AG10803 (cell line): Measurements from ENCODE around the gene SEC14L3.

Source experiments
- DNase-seq: peaks from one replicate; pipeline ENCODE4 v3.0.0; 2010; ENCODE audit warnings: low read depth
- H3K4me3 ChIP-seq: 2 replicates; pipeline ENCODE4 v1.5.1; 2011; ENCODE audit warnings: mild to moderate bottlenecking, low read length, control low read depth
- CTCF ChIP-seq: conservative IDR thresholded peaks from 2 replicates; pipeline ENCODE4 v1.5.1; 2011; ENCODE audit warnings: mild to moderate bottlenecking, low read length, control low read depth, inconsistent platforms

Gene SEC14L3

GRCh38 chr22:30471616-30472318 is at the start of gene SEC14L3:
Gene SEC14L3 (minus strand): TSS chr22:30472017. CDS start chr22:30471958, 59 bp downstream.
- no peak within 1 kb of the TSS for H3K4me3 ChIP-seq
- no peak for DNase-seq
- TF ChIP-seq CTCF: no peak

GRCh38 chr22:30519842-30520425 is 48.1 kb upstream of the SEC14L3 start:
- H3K4me3 ChIP-seq: no peak overlapping the region
- no peak for TF ChIP-seq CTCF
- no peak for DNase-seq

DNA sequence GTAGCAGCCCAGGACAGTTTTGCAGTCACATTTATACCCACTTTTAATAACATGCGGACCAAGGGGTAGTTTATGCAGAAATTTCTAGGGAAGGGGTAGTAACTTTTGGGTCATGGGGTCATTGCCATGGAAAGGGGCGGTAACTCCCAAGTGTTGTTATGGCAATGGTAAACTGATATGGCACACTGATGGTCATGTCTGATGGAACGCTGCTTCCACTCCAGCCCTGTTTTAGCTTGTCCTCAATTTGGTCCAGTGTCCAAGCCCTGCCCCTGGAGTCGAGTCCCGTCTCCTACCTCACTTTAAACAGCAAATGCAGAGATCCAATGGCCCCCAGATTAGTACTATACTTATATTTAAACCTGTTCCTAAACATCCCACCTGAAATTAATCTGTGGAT is 44.9 kb upstream of the SEC14L3 start:
- TF ChIP-seq CTCF: no peak
- no peak overlapping the region for H3K4me3 ChIP-seq
- no peak for DNase-seq

- H3K4me3 ChIP-seq: no peak overlapping the region
- DNase-seq: no peak
- no peak for TF ChIP-seq CTCF
Observed at GRCh38 chr22:30516273-30516672, 44.5 kb upstream of the SEC14L3 start.

DNA sequence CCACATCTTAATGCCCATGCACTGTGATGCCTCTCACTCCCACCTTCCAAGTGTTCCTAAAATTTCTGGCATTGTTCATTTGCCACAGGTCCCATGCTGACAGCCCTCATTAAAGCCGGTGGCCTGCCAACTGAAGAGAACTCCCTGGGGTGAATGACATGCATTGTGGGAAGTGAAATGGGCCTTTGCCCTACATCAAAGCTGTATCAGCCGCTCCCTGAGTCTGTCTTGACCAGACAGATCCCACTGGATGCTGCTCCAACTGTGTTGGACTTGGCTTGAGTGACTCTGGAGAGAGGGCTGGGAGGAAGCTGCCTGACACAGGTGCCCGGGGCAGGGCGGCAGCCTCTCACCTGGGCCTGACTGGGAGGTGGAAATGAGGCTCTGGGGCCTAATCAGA is 42.4 kb upstream of the SEC14L3 start:
- TF ChIP-seq CTCF: no peak
- no peak for DNase-seq
- H3K4me3 ChIP-seq: no peak overlapping the region

GRCh38 chr22:30513462-30513861 is 41.6 kb upstream of the SEC14L3 start:
- TF ChIP-seq CTCF: no peak
- no peak for DNase-seq

DNA sequence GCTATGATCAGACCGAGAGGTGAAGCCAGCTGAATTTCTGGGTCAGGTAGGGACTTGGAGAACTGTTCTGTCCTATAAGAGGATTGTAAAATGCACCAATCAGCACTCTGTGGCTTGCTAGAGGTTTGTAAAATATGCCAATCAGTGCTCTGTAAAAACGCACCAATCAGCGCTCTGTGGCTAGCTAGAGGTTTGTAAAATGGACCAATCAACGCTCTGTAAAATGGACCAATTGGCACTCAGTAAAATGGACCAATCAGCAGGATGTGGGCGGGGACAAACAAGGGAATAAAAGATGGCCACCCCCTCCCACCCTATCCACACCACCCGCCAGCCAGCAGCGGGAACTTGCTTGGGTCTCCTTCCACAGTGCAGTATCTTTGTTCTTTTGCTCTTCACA is 40.1 kb upstream of the SEC14L3 start:
- no peak for TF ChIP-seq CTCF
- DNase-seq: no peak
- no peak overlapping the region for H3K4me3 ChIP-seq

More at GRCh38 chr22:30513462-30513861, 41.6 kb upstream of the SEC14L3 start:
- H3K4me3 ChIP-seq: no peak overlapping the region
